CD4-positive, alpha-beta T cell treated with Interleukin-15 for 1 hour (primary cell): ENCODE data around the gene ASPHD2.

Source experiments
- DNase-seq: peaks from one replicate; pipeline ENCODE4 v3.0.0-alpha.2; 2020

ASPHD2 gene

GRCh38 chr22:26447584-26448329 lies 18.7 kb downstream of the ASPHD2 start:
- DNase-seq: no peak

- DNase-seq: no peak
Measured at GRCh38 chr22:26448334-26448733, 19.3 kb downstream of the ASPHD2 start.

DNA sequence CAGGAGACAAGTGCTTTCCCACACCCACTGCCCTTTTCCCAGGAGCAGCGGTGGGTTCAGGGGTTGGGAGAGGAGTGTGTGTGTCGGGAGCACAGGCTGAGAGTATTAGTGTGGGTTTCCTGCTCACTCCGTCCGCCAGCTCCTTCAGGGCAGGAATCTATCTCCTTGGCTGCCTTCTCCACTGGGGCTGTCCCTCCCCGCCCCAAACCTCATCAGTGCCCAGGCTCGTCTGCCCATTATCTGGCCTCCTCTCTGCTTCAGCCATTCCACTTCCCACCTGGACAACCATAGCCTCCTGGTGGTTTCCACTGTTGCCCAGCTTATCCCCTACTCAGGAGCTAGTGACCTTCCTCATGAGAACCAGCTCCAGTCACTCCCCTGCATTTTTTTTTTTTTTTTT lies 19.9 kb downstream of the ASPHD2 start:
- DNase-seq: no peak

- DNase-seq: no peak
Measured at GRCh38 chr22:26450453-26451185, 21.6 kb downstream of the ASPHD2 start.

GRCh38 chr22:26452236-26453016 lies 23.4 kb downstream of the ASPHD2 start:
- no peak for DNase-seq

DNA sequence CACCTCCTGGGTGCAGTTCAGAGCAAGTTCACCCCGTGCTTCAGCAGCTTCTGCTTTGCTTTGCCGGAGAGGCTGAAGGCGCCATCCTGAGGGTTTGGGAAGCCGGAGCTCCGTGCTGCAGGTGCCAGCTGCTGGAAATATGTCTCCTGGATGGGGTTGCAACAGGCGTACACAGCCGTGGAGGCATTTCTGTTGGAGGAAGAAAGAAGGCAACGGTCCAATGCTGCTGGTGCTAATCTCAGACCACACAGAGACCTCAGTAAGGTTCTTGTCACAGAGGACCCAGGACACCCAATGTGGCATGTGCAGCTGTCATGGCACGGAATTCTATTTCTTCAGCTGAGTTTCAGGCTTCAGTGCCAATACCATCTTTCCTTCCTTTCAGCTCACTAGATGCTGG lies 24.2 kb downstream of the ASPHD2 start:
- no peak for DNase-seq

DNA sequence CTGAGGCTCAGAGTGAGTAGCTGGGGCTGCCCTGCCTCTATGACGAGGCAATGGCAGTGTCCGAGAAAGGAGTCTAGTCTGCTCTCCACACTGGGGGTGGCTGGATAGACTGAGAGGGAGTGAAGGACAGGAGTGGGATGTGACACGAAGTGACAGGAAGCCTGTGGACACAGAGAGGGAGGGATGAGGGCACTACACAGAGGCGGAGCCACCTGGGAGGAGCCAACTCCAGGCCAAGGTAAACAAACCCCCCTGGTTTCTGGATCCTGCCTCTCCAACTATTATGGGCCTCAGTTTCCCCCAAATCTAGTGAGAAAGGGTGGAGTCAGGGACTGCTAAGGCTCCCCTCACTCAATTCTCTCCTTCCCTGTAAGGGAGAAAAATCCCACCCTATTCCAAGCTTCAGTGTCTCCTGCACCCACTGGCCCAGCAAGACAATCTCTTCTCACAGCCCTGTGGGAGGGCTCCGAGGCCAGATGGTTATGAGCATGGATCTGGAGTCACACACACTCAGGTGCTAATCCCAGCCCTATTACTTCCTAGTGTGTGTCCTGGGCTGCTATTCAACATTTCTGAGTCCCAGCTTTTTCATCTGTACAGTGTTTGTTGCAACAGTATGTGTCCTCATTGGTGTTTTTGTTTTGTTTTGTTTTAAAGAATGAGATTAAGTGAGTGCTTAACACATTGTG lies 24.9 kb downstream of the ASPHD2 start:
- no peak for DNase-seq

DNA sequence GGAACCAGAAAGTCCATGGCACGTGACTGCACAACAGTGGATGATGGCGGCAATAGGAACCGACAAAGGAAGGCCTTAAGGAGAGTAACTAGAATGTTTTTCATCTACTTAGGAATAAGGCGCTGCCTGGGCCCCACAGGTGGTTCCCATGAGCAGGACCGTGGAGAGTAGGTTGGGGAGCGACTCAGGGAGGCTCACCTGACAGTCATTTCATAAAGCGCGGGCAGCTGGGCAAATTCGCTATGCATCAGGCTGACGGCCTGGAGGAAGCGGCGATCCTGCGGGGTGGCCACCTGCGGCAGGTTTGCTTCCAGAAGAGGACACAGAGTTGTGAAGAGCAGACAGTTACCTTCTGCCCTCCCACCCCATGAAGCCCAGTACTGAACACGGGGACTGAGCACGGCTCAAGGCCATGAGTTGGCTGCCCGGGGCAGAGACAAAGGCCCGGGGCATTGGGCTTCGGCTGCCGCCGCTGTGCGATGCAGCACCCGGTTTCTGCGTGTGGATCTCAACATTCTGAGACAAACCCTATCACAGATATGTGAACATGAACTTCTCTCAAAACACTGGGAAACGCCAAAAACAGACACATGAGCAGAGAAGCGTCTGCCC lies 28.7 kb downstream of the ASPHD2 start:
- no peak for DNase-seq

- no peak for DNase-seq
Measured at GRCh38 chr22:26460202-26460601, 31.1 kb downstream of the ASPHD2 start.

DNA sequence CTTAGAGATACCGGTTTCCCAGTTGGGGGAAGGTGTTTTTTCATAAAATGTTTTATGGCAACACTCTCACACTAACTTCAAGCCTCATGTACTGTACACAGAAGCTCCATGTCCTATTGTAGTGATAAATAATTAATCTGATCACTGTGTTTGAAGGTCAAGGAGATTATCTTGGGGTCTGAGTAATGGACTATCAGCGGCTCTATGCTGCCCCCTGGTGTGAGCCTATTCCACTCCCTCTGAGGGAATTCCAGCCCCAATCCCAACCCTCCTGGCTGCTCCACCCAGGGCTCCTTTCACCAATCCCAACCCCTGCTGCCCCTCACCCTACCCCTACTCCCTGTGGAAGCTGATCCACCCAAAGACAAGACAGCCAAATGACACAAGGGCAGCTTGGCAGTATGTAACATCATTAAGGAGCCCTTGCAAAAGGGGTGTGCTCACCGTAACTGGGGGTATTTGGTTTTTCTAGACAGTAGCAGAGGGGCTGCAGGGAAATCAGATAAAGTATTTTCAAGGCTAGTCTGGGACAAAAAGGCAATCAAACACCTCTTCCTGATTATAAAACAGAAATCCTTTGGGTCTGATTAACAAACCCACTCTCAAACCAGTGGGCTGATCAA lies 32.2 kb downstream of the ASPHD2 start:
- no peak for DNase-seq

GRCh38 chr22:26462051-26462450 lies 33.0 kb downstream of the ASPHD2 start:
- DNase-seq: no peak

GRCh38 chr22:26462641-26463040 lies 33.6 kb downstream of the ASPHD2 start:
- no peak for DNase-seq

- no peak for DNase-seq
Measured at GRCh38 chr22:26463101-26463661, 34.1 kb downstream of the ASPHD2 start.

DNA sequence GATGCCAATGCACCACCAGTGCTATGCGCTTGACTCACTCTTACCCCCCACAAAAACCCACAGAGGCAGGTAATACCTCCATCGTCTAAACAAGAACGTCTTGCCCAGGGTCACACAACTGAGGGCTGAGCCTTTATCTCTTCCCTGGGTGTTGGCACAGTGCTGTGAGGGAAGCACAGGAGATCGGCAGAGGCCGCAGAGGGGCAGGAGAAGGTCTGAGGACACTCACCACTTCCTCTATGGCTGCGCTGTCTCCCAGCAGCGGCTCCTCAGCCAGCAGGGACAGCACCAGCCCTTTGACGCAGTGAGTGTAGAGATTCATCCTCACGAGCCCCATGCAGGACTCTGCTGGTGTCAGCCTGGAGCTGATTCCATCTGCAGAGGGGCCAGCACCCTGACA lies 34.6 kb downstream of the ASPHD2 start:
- DNase-seq: no peak

GRCh38 chr22:26464312-26464711 lies 35.3 kb downstream of the ASPHD2 start:
- DNase-seq: no peak

DNA sequence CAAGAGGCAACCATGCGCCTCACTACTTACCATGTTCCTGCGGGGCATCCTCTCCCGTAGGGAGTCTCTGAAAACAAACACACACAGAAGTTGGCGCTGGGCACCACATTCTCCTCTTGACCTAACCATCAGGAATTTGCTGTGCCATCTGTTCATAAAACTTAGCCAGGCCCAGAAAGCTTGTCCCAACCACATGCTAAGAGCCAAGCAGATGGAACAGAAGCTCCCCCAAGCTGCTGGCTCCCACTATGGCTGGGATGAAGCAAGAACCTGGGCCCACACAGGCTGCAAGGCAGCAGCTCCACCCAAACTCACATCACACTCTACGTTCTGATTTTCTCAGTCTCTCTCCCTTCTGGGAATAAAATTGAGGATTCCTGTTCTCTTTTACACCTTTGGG lies 37.1 kb downstream of the ASPHD2 start:
- no peak for DNase-seq

- DNase-seq: no peak
Measured at GRCh38 chr22:26470807-26471206, 41.7 kb downstream of the ASPHD2 start.

- DNase-seq: no peak
Measured at GRCh38 chr22:26471522-26471921, 42.5 kb downstream of the ASPHD2 start.

DNA sequence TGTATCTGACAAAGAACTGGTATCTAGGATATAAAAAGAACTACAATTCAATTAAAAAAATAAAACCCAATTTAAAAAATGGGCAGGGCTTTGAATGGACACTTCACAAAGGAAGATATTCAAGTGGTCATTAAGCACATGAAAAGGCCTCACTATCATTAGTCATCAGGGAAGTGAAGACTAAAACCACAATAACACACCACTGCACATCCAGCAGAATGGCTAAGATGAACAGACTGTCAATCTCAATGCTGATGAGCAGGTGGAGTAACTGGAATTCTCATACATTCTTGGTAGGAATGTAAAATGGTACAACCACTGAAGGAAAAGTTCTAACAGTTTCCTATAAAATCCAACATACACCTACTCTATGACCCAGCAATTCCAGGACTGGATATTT lies 45.6 kb downstream of the ASPHD2 start:
- no peak for DNase-seq

- DNase-seq: no peak
Measured at GRCh38 chr22:26476705-26477340, 47.8 kb downstream of the ASPHD2 start.

- no peak for DNase-seq
Measured at GRCh38 chr22:26477341-26477731, 48.3 kb downstream of the ASPHD2 start.
